ENCODE results near the gene NEDD4L. TPM values are rescaled to one million over a fixed set of nuclear protein-coding genes. Genes with fewer than 3 reads are reported as not detected.
"Not testable (repeated sequence)": the region's sequence is repeated elsewhere in the genome, so short reads cannot be mapped to it uniquely, and the experiment has no call there.

NEDD4L gene
- total and polyA plus RNA-seq, 7 donors: 14.8 to 28.0 (median 19.6) TPM

- no peak for DNase-seq
- no peak overlapping the region for H3K27ac ChIP-seq
- no peak for TF ChIP-seq CTCF (IDR thresholded peaks at IDR 0.05)
- no peaks in the 10 kb centered on the region for H3K9me3 ChIP-seq
- H3K4me3 ChIP-seq: no peak overlapping the region
- ATAC-seq: no peak
- H3K4me1 ChIP-seq: no peaks in the 10 kb centered on the region
- no peaks in the 10 kb centered on the region for H3K36me3 ChIP-seq (ENCODE audit: insufficient read depth in 1 of 2, low read depth in 1 of 2)
- intact Hi-C loops (cut with DNase I): loop anchor here in 1 of 2 donors (5.0 kb wide), 1 partner anchor 273 kb away; no protein-coding TSS in a partner anchor
- H3K27me3 ChIP-seq (ENCODE audit: insufficient read depth in 3 of 3, low read length in 2 of 3): no peaks in the 10 kb centered on the region
- 80 to 83% (median 80%) methylated on average over 6 of the region's 6 CpGs for WGBS, 3 donors
Observed at GRCh38 chr18:58049000-58049688, 5.1 kb downstream of the NEDD4L start.

- ATAC-seq; intact Hi-C loops (cut with DNase I): not testable (repeated sequence)
Observed at GRCh38 chr18:58050963-58051362, 6.9 kb downstream of the NEDD4L start.

GRCh38 chr18:58051765-58052460 lies 7.9 kb downstream of the NEDD4L start:
- TF ChIP-seq CTCF (IDR thresholded peaks at IDR 0.05): peak; percentile 13
- WGBS, 3 donors: 51 to 72% (median 58%) methylated on average over 4 of the region's 4 CpGs

More at GRCh38 chr18:58050963-58051362, 6.9 kb downstream of the NEDD4L start:
- H3K27me3 ChIP-seq (ENCODE audit: insufficient read depth in 3 of 3, low read length in 2 of 3); H3K4me3 ChIP-seq; H3K4me1 ChIP-seq; H3K9me3 ChIP-seq; DNase-seq; H3K36me3 ChIP-seq (ENCODE audit: insufficient read depth in 1 of 2, low read depth in 1 of 2); H3K27ac ChIP-seq: not testable (repeated sequence)
- WGBS, 3 donors: 95 to 100% (median 98%) methylated on average over 3 of the region's 3 CpGs

GRCh38 chr18:58052960-58053359 lies 8.9 kb downstream of the NEDD4L start:
- 58 to 93% (median 68%) methylated on average over 3 of the region's 3 CpGs for WGBS, 3 donors

More at GRCh38 chr18:58051765-58052460, 7.9 kb downstream of the NEDD4L start:
- Histone ChIP-seq H3K27me3 (ENCODE audit: insufficient read depth in 3 of 3, low read length in 2 of 3) (no peaks in the 10 kb centered on the region), H3K27ac (no peak overlapping the region), H3K4me3 (no peak overlapping the region), H3K36me3 (ENCODE audit: insufficient read depth in 1 of 2, low read depth in 1 of 2) (no peaks in the 10 kb centered on the region), H3K9me3 (no peaks in the 10 kb centered on the region), H3K4me1 (no peaks in the 10 kb centered on the region)
- intact Hi-C loops (cut with DNase I): no loop called here
- ATAC-seq: no peak
- no peak for DNase-seq

More at GRCh38 chr18:58052960-58053359, 8.9 kb downstream of the NEDD4L start:
- Histone ChIP-seq H3K27ac (no peak overlapping the region), H3K9me3 (no peaks in the 10 kb centered on the region), H3K27me3 (ENCODE audit: insufficient read depth in 3 of 3, low read length in 2 of 3) (no peaks in the 10 kb centered on the region), H3K36me3 (ENCODE audit: insufficient read depth in 1 of 2, low read depth in 1 of 2) (no peaks in the 10 kb centered on the region), H3K4me3 (no peak overlapping the region), H3K4me1 (no peaks in the 10 kb centered on the region)
- DNase-seq: no peak
- intact Hi-C loops (cut with DNase I): no loop called here
- ATAC-seq: no peak
- TF ChIP-seq CTCF (IDR thresholded peaks at IDR 0.05): no peak

All from psoas muscle (tissue), 8 donors.